AG04449 (cell line): ENCODE results near the gene ELK3.

Experiments used
- CTCF ChIA-PET: fragments of 350-600 bp; formaldehyde crosslinking; extraction: SDS; loops from one replicate; lab custom pipeline; 2021; ENCODE audit warnings: antibody characterized with exemption; lab: Yijun Ruan, JAX
- POLR2A ChIA-PET: fragments of 400-600, 350-600 bp; formaldehyde crosslinking; extraction: SDS; loops from one replicate; lab custom pipeline; 2020; ENCODE audit warnings: antibody characterized with exemption, inconsistent platforms; lab: Yijun Ruan, JAX
- DNase-seq: peaks from one replicate; pipeline ENCODE4 v3.0.0-alpha.2; 2010; ENCODE audit warnings: low read depth, low spot score
- H3K4me3 ChIP-seq: 2 replicates; pipeline ENCODE4 v1.5.1; 2011; ENCODE audit warnings: low read depth, mild to moderate bottlenecking, control low read depth, low read length
- CTCF ChIP-seq: IDR thresholded peaks from one replicate; pipeline ENCODE4 v1.5.1; 2011; ENCODE audit warnings: mild to moderate bottlenecking, moderate library complexity, low read length, control low read depth, inconsistent platforms; ENCODE audit not compliant: insufficient read depth; ENCODE audit errors: missing control alignments

ELK3 gene

GRCh38 chr12:96300064-96300463 lies 105.9 kb downstream of the ELK3 start:
- DNase-seq, result no peak
- TF ChIP-seq CTCF, result no peak
- H3K4me3 ChIP-seq, result no peak overlapping the region
- CTCF ChIA-PET, result no interaction called here
- POLR2A ChIA-PET, result no interaction called here

- no peak for DNase-seq
- ChIA-PET POLR2A (no interaction called here), CTCF (interaction anchor here (0.9 kb wide), 1 partner anchor 61 kb away, joined by 3 read pairs; no protein-coding TSS in a partner anchor)
- no peak for TF ChIP-seq CTCF
- no peak overlapping the region for H3K4me3 ChIP-seq
Measured at GRCh38 chr12:96301732-96302131, 107.6 kb downstream of the ELK3 start.

- ChIA-PET POLR2A (no interaction called here), CTCF (interaction anchor here (0.9 to 2.2 kb wide), 3 partner anchors 26 to 214 kb away, joined by 3 to 8 read pairs (median 3); no protein-coding TSS in a partner anchor)
- no peak overlapping the region for H3K4me3 ChIP-seq
- DNase-seq, result no peak
- no peak for TF ChIP-seq CTCF
Measured at GRCh38 chr12:96302687-96303310, 108.6 kb downstream of the ELK3 start.

GRCh38 chr12:96303653-96304052 lies 109.5 kb downstream of the ELK3 start:
- ChIA-PET CTCF (interaction anchor here (1.0 to 2.2 kb wide), 2 partner anchors 96 to 213 kb away, joined by 3 to 8 read pairs; no protein-coding TSS in a partner anchor), POLR2A (no interaction called here)
- no peak overlapping the region for H3K4me3 ChIP-seq

GRCh38 chr12:96305665-96306064 lies 111.5 kb downstream of the ELK3 start:
- CTCF ChIA-PET, result no interaction called here
- no peak for DNase-seq
- no peak for TF ChIP-seq CTCF

More at GRCh38 chr12:96303653-96304052, 109.5 kb downstream of the ELK3 start:
- TF ChIP-seq CTCF, result no peak
- DNase-seq, result no peak

GRCh38 chr12:96308881-96309280 lies 114.7 kb downstream of the ELK3 start:
- H3K4me3 ChIP-seq, result no peak overlapping the region
- no peak for TF ChIP-seq CTCF
- no peak for DNase-seq
- POLR2A ChIA-PET, result no interaction called here
- CTCF ChIA-PET, result no interaction called here

More at GRCh38 chr12:96305665-96306064, 111.5 kb downstream of the ELK3 start:
- POLR2A ChIA-PET, result no interaction called here
- H3K4me3 ChIP-seq, result no peak overlapping the region
